ENCODE measurements around the gene RSPO4. TPM values are rescaled to one million over a fixed set of nuclear protein-coding genes. Genes with fewer than 3 reads are reported as not detected.

Gene RSPO4
- total RNA-seq, 6 donors from 2014 or later: 0.49 to 11.2 (median 4.4) TPM

DNA sequence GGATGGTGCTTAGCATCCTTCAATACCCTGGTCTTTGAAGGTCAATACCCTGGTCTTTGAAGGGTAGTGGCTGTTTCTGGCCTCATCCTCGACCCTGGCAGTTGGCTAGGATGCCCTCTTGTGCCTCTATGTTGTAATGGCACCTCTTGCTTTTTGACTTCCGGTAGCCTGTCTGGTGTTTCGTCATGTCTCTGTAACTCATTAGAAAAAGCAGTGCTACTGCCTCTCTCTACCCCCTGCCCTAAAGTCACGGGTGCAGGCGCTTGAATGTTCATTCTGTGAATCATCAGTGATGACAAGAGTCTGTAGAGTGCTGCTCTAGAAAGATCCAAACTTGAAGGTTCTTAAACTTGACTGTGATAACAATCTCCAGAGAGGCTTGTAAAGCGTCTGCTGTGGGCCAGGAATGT, 28.3 kb downstream of the RSPO4 start:
- DNase-seq (peak in 1 of 2 donors; percentile 55), ATAC-seq (ENCODE audit: low FRiP score in 2 of 2) (peak in 1 of 2 donors; percentile 56)
- Histone ChIP-seq H3K4me1 (peaks cover 0 to 5% (median 0%) of the 10 kb centered on the region in 4 donors), H3K4me3 (no peak overlapping the region), H3K27ac (no peak overlapping the region), H3K9me3 (no peaks in the 10 kb centered on the region), H3K27me3 (no peaks in the 10 kb centered on the region), H3K36me3 (no peaks in the 10 kb centered on the region)
- WGBS, 2 donors: 23 to 27% methylated on average over 5 to 6 of the region's 6 CpGs
- no peak for TF ChIP-seq EP300 (IDR thresholded peaks at IDR 0.05)
- TF ChIP-seq, protein P1, sequence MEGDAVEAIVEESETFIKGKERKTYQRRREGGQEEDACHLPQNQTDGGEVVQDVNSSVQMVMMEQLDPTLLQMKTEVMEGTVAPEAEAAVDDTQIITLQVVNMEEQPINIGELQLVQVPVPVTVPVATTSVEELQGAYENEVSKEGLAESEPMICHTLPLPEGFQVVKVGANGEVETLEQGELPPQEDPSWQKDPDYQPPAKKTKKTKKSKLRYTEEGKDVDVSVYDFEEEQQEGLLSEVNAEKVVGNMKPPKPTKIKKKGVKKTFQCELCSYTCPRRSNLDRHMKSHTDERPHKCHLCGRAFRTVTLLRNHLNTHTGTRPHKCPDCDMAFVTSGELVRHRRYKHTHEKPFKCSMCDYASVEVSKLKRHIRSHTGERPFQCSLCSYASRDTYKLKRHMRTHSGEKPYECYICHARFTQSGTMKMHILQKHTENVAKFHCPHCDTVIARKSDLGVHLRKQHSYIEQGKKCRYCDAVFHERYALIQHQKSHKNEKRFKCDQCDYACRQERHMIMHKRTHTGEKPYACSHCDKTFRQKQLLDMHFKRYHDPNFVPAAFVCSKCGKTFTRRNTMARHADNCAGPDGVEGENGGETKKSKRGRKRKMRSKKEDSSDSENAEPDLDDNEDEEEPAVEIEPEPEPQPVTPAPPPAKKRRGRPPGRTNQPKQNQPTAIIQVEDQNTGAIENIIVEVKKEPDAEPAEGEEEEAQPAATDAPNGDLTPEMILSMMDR (IDR thresholded peaks at IDR 0.05): peak in 4 of 6 experiments; percentile 18 to 50 (median 38)

DNA sequence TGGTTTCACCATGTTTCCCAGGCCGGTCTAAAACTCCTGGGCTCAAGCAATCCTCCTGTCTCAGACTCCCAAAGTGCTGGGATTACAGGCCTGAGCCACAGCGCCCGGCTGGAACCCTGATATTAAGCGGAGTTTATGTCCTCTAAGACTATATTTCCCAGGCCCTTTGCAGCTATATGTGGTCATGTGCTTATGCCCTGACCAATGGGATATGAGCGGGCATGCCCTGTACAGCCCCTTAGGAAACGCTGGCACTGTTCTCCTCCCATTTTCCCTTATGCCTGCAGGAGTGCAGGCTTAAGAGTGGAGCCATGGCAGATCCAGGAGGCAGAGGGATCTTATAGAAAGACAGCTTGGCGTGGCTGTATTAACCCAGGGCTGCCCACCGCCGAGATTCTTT, 29.9 kb downstream of the RSPO4 start:
- H3K36me3 ChIP-seq: no peaks in the 10 kb centered on the region
- no peak overlapping the region for H3K27ac ChIP-seq
- no peak overlapping the region for H3K4me3 ChIP-seq
- peaks cover 0 to 5% (median 0%) of the 10 kb centered on the region in 4 donors for H3K4me1 ChIP-seq
- no peaks in the 10 kb centered on the region for H3K9me3 ChIP-seq
- ATAC-seq (ENCODE audit: low FRiP score in 2 of 2): no peak
- WGBS, 2 donors: 85 to 86% methylated on average over 9 of the region's 9 CpGs
- no peaks in the 10 kb centered on the region for H3K27me3 ChIP-seq
- DNase-seq: no peak
- TF ChIP-seq POLR2A (IDR thresholded peaks at IDR 0.05) (no peak), POLR2AphosphoS5 (IDR thresholded peaks at IDR 0.05) (no peak), EP300 (IDR thresholded peaks at IDR 0.05) (no peak)
- TF ChIP-seq, protein P1 (IDR thresholded peaks at IDR 0.05): no peak

DNA sequence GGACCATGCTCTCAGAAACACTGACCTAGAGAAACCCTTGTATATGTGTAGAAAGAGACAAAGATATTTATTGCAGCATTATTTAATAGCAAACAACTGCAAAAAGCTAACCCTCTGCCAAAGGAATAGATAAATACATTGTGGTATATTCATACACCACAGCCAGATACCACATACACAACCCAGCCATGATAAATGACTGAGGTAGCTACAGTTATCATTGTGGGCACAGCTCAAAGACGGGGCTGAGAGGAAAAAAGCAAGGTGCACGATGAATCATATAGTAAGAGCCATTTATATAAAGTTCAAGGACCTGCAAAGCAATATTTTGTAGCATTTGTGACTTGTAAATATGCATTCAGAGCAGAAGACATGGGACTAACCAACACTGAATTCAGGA, 30.8 kb downstream of the RSPO4 start:
- ATAC-seq (ENCODE audit: low FRiP score in 2 of 2) (no peak), DNase-seq (no peak)
- H3K9me3 ChIP-seq: no peaks in the 10 kb centered on the region
- H3K4me1 ChIP-seq: peaks cover 0 to 5% (median 0%) of the 10 kb centered on the region in 4 donors
- H3K36me3 ChIP-seq: no peaks in the 10 kb centered on the region
- H3K27me3 ChIP-seq: no peaks in the 10 kb centered on the region
- TF ChIP-seq POLR2A (IDR thresholded peaks at IDR 0.05) (no peak), POLR2AphosphoS5 (IDR thresholded peaks at IDR 0.05) (no peak), EP300 (IDR thresholded peaks at IDR 0.05) (no peak)
- TF ChIP-seq, protein P1 (IDR thresholded peaks at IDR 0.05): no peak
- no peak overlapping the region for H3K4me3 ChIP-seq
- WGBS, 2 donors: 71 to 86% methylated on average over 2 of the region's 2 CpGs
- H3K27ac ChIP-seq: no peak overlapping the region

DNA sequence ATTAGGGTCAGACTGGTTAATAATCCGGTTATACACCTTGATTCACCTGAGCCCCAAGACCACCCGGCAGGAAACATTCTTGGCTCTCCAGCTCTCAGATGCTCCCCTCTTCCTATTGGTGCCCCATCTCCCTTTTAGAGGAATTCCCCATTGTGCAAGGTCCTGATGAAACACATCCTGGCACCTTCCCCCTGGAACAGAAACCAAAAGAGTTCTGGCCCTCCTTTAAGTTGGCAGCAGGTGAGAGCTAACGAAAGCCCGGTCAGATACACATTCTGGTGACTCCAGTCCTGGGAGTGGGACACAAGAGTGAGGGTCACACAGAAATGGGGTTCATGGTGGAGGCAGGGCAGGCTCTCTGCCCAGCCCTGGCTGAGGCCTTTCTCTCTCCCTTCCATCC, 32.2 kb downstream of the RSPO4 start:
- Histone ChIP-seq H3K27ac (no peak overlapping the region), H3K4me1 (peaks cover 0 to 5% (median 0%) of the 10 kb centered on the region in 4 donors), H3K4me3 (no peak overlapping the region), H3K27me3 (no peaks in the 10 kb centered on the region), H3K36me3 (no peaks in the 10 kb centered on the region), H3K9me3 (no peaks in the 10 kb centered on the region)
- 51 to 77% methylated on average over 2 to 4 of the region's 4 CpGs for WGBS, 2 donors
- no peak for TF ChIP-seq POLR2AphosphoS5 (IDR thresholded peaks at IDR 0.05)
- TF ChIP-seq POLR2A (IDR thresholded peaks at IDR 0.05): no peak
- TF ChIP-seq EP300 (IDR thresholded peaks at IDR 0.05): no peak
- no peak for DNase-seq
- ATAC-seq (ENCODE audit: low FRiP score in 2 of 2): no peak

DNA sequence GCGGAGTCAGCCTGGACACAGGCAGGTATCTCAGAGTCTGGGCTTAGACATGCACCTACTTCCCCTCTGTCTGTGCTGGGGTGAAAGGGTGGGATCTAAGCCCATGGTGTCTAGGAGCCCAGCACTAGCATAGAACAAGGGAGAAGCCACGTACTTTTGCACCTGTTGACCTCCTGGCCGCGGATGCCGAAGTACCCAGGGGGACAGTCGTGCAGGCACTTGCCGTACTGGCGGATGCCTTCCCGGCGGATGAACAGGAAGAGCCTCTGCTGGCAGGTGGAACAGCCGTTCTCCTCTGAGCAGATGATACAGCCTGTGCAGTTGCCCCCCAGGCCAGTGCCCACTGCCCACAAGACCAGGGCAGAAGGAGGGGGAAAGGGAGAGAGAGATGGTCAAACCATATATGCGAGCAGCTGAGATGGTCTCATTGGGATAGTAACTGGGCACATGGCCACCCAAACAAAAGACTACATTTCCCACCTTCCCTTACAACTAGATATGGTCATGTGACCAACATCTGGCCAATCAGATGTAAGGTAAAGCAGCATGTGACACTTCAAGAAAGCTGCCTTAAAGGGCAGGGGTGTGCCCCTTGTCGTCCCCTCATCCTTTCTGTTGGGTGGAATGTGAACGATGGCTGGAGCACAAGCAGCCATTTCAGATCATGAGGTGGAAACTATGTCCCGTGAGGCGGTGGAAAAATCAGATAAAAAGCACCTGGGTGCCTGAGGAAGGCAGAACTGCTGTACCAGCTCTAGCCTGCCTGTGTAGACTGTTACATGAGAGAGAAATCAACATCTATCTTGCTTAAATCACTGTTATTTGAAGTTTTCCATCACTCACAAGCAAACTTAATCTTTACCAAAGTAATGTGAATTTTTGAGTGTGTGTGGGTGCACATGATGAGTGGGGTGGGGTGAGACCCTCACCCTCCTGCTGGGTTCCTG, 34.0 kb downstream of the RSPO4 start:
- DNase-seq (peak in 1 of 2 donors; percentile 28), ATAC-seq (ENCODE audit: low FRiP score in 2 of 2) (no peak)
- Histone ChIP-seq H3K27ac (no peak overlapping the region), H3K9me3 (no peaks in the 10 kb centered on the region), H3K27me3 (no peaks in the 10 kb centered on the region), H3K4me1 (no peaks in the 10 kb centered on the region), H3K36me3 (no peaks in the 10 kb centered on the region), H3K4me3 (no peak overlapping the region)
- 86 to 89% methylated on average over 6 to 16 of the region's 16 CpGs for whole genome bisulfite sequencing, 2 donors
- TF ChIP-seq, protein P1 (IDR thresholded peaks at IDR 0.05): no peak
- TF ChIP-seq POLR2A (IDR thresholded peaks at IDR 0.05) (no peak), EP300 (IDR thresholded peaks at IDR 0.05) (no peak), POLR2AphosphoS5 (IDR thresholded peaks at IDR 0.05) (no peak)
